ENCODE data around the gene HTT. TPM values are rescaled to one million over a fixed set of nuclear protein-coding genes. Genes with fewer than 3 reads are reported as not detected.

The HTT gene
- total and polyA plus RNA-seq, 10 of the 15 experiments (the other 5 are each of a cell fraction or from before 2014, with no cell fraction given), result 3.3 to 113 (median 43.3) TPM

- TF ChIP-seq RB1 (IDR thresholded peaks at IDR 0.05; ENCODE audit: borderline replicate concordance), result no peak
These were observed 33.7 kb downstream of the HTT start (continued) for GRCh38 chr4:3108211-3108610.

- H2AFZ ChIP-seq (ENCODE audit: control insufficient read depth, low read depth, low read length), result no peak overlapping the region
- WGBS (ENCODE audit: insufficient coverage, insufficient replicate concordance, low lambda C conversion rate, missing lambda C conversion rate), result 97% methylated on average over 5 of the region's 5 CpGs
- no TSS peak for BruUV-seq (replicated peaks)
- no peak overlapping the region for H3K4me2 ChIP-seq (ENCODE audit: control insufficient read depth, insufficient read depth)
- SMC1A ChIA-PET (ENCODE audit: uncharacterized antibody, unreplicated experiment), result interaction anchor here (0.6 to 2.3 kb wide), 7 partner anchors 10 to 65 kb away, joined by 3 to 8 read pairs (median 3); no protein-coding TSS in a partner anchor
- intact Hi-C loops (cut with micrococcal nuclease; ENCODE audit: unreplicated experiment) (no loop called here), in situ Hi-C loops (cut with MboI) (no loop called here)
- ATAC-seq, result no peak
- POLR2A ChIA-PET, result interaction anchor here (0.6 kb wide), 2 partner anchors 31 to 32 kb away, joined by 3 read pairs; no protein-coding TSS in a partner anchor
- peaks cover 3% of the 10 kb centered on the region; the same call in 1 of the 2 replicates for H3K79me2 ChIP-seq (ENCODE audit: control insufficient read depth, insufficient read depth, low read length)
- no peaks in the 10 kb centered on the region for H3K27me3 ChIP-seq (replicated peaks in 1 of 2; ENCODE audit: control insufficient read depth in 2 of 2, insufficient read depth in 2 of 2, low read length in 1 of 2)
- H3K9me3 ChIP-seq (replicated peaks; ENCODE audit: control insufficient read depth, insufficient read depth, low read length), result no peaks in the 10 kb centered on the region
- H4K20me1 ChIP-seq (ENCODE audit: control insufficient read depth, insufficient read depth), result no peaks in the 10 kb centered on the region; the same call in 1 of the 2 replicates
- CTCF ChIA-PET, result interaction anchor here (0.9 to 1.2 kb wide), 2 partner anchors 66 to 103 kb away, joined by 3 read pairs; no protein-coding TSS in a partner anchor
- no peak overlapping the region for H3K4me3 ChIP-seq
- H3K36me3 ChIP-seq (ENCODE audit: control insufficient read depth in 2 of 2, insufficient read depth in 2 of 2, low read length in 1 of 2), result peaks cover 35 to 60% of the 10 kb centered on the region in 2 experiments
- FAIRE-seq, result no peak
- H3K27ac ChIP-seq (ENCODE audit: control insufficient read depth, insufficient read depth), result no peak overlapping the region
- RAD21 ChIA-PET (ENCODE audit: unreplicated experiment), result no interaction called here
- no peak for DNase-seq (ENCODE audit: low read depth, low spot score)
- TF ChIP-seq IKZF2 (IDR thresholded peaks at IDR 0.05) (no peak), FOXK2 (IDR thresholded peaks at IDR 0.05) (no peak), NFYB (IDR thresholded peaks at IDR 0.05; ENCODE audit: insufficient read depth, low read depth, low read length) (no peak), CREB1 (IDR thresholded peaks at IDR 0.05; ENCODE audit: low read depth) (no peak), BCL11A (IDR thresholded peaks at IDR 0.05; ENCODE audit: low read depth, low read length) (no peak)
- H3K9ac ChIP-seq (ENCODE audit: control insufficient read depth, insufficient read depth, low read length), result no peak overlapping the region
- peaks cover under 1% of the 10 kb centered on the region for H3K4me1 ChIP-seq (ENCODE audit: control insufficient read depth, insufficient read depth, low read length)
These were observed 37.0 kb downstream of the HTT start for GRCh38 chr4:3111461-3111860.

DNA sequence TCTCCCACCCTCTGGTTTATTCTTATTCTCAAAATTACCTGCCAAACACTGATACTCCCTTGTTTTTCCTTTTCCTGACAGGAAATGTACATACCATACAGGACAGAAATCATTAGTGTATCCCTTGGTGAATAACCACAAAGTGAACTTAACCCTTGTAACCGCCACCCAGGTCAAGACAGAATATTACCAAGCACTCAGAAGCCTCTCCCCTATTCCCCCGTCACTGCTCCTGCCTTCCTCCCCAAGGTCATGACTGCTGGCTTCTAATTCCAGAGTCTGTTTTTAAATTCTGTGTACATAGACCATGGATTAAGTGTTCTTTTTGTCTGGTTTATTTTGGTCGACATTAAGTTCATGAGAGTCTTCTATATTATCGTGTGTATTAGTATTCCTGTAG, 37.7 kb downstream of the HTT start:
- DNase-seq (ENCODE audit: low read depth, low spot score), result no peak
- ChIA-PET SMC1A (ENCODE audit: uncharacterized antibody, unreplicated experiment) (interaction anchor here (0.6 to 2.3 kb wide), 11 partner anchors 9 to 91 kb away, joined by 3 to 8 read pairs (median 3); no protein-coding TSS in a partner anchor), RAD21 (ENCODE audit: unreplicated experiment) (no interaction called here), CTCF (no interaction called here), POLR2A (interaction anchor here (0.6 kb wide), 1 partner anchor 31 kb away, joined by 3 read pairs; no protein-coding TSS in a partner anchor)
- H3K9ac ChIP-seq (ENCODE audit: control insufficient read depth, insufficient read depth, low read length), result no peak overlapping the region
- no peak for FAIRE-seq
- H4K20me1 ChIP-seq (ENCODE audit: control insufficient read depth, insufficient read depth), result no peaks in the 10 kb centered on the region; the same call in 1 of the 2 replicates
- WGBS (ENCODE audit: insufficient coverage, insufficient replicate concordance, low lambda C conversion rate, missing lambda C conversion rate), result 97% methylated on average over 4 of the region's 4 CpGs
- no peak overlapping the region for H3K4me3 ChIP-seq
- H3K4me1 ChIP-seq (ENCODE audit: control insufficient read depth, insufficient read depth, low read length), result no peaks in the 10 kb centered on the region
- BruUV-seq (replicated peaks), result no TSS peak
- no peak overlapping the region for H3K27ac ChIP-seq (ENCODE audit: control insufficient read depth, insufficient read depth)
- no peak overlapping the region for H3K4me2 ChIP-seq (ENCODE audit: control insufficient read depth, insufficient read depth)
- H3K36me3 ChIP-seq (ENCODE audit: control insufficient read depth in 2 of 2, insufficient read depth in 2 of 2, low read length in 1 of 2), result peaks cover 35 to 61% of the 10 kb centered on the region in 2 experiments
- intact Hi-C loops (cut with micrococcal nuclease; ENCODE audit: unreplicated experiment) (no loop called here), in situ Hi-C loops (cut with MboI) (no loop called here)
- no peak overlapping the region for H2AFZ ChIP-seq (ENCODE audit: control insufficient read depth, low read depth, low read length)
- no peaks in the 10 kb centered on the region for H3K27me3 ChIP-seq (replicated peaks in 1 of 2; ENCODE audit: control insufficient read depth in 2 of 2, insufficient read depth in 2 of 2, low read length in 1 of 2)
- ATAC-seq, result no peak
- H3K9me3 ChIP-seq (replicated peaks; ENCODE audit: control insufficient read depth, insufficient read depth, low read length), result no peaks in the 10 kb centered on the region
- H3K79me2 ChIP-seq (ENCODE audit: control insufficient read depth, insufficient read depth, low read length), result no peaks in the 10 kb centered on the region; the same call in 1 of the 2 replicates
- no peak for TF ChIP-seq TARDBP (IDR thresholded peaks at IDR 0.05; ENCODE audit: borderline replicate concordance)
- no peak for TF ChIP-seq FOXM1 (IDR thresholded peaks at IDR 0.05; ENCODE audit: low read depth, low read length)
- TF ChIP-seq NR2F1 (conservative IDR thresholded peaks at IDR 0.05), result no peak
- TF ChIP-seq NR2C1 (IDR thresholded peaks at IDR 0.05), result no peak
- no peak for TF ChIP-seq HCFC1 (IDR thresholded peaks at IDR 0.05; ENCODE audit: low read length)
- TF ChIP-seq NFXL1 (IDR thresholded peaks at IDR 0.05; ENCODE audit: borderline replicate concordance), result no peak
- TF ChIP-seq DPF2 (IDR thresholded peaks at IDR 0.05), result no peak
- no peak for TF ChIP-seq TCF12 (IDR thresholded peaks at IDR 0.05; ENCODE audit: low read depth, low read length)

All from GM12878 (cell line).